HG02610 (cell line): ENCODE results near the gene LRBA.

Source experiments
- ATAC-seq: cut with Tn5 transposase; IDR thresholded peaks from one replicate; pipeline ENCODE4 v1.9.1; 2021; ENCODE audit warnings: mild to moderate bottlenecking, moderate library complexity; ENCODE audit not compliant: unreplicated experiment

Gene LRBA

GRCh38 chr4:150345207-150345744 is 669.8 kb downstream of the LRBA start:
- ATAC-seq = no peak

DNA sequence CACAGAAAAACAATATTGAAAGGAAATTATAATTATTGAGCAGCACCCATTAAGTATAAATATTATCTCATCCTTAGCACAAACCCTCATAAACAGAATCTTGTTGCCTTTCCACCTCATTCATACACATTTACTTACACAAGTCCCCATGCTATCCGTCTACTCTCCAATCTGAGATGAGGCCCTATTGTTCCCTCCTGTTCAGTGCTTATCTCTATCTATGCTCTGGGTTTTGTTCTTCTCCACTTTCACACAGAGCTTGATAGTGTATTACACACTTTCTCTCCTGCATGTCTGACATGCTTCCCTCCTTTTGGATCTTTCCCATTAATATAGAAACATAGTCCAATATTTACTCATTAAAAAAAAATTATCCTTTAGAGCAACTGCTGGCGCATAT is 671.3 kb downstream of the LRBA start:
- no peak for ATAC-seq

- ATAC-seq = no peak
Measured at GRCh38 chr4:150342945-150343344, 672.1 kb downstream of the LRBA start.

GRCh38 chr4:150337734-150338133 is 677.4 kb downstream of the LRBA start:
- no peak for ATAC-seq

DNA sequence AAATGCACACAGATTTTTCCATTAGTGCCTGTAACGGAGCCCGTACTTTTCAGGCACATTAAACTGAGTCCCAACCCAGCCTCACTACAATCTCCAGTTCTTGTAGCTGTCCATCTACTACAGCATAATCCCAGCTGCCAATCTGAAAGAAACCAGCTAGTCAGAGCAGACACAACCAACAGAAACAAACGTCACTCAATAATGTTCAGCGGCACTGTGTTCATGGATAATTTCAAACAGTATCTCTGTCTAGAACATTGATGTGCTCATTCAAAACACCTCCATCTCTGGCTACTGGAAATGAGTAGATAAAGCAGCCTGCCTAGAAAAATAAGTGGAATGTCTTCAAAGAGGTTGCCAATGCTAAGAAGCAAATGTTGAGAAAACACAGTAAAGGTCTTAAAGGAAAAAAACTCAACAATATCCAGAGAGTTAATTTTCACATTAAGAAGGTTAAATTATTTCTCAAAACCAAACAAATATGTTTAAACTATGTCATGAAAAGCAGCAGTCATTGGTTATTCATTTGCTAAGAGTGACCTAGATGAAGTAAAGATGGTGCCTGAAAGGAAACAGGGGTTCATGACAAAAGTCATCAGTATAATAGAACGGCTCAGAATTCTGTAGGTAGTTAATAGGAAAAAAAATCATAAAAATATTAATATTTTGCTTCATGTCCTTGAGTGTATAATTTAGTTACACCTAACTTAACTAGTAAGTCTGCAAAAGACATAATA is 678.2 kb downstream of the LRBA start:
- no peak for ATAC-seq

DNA sequence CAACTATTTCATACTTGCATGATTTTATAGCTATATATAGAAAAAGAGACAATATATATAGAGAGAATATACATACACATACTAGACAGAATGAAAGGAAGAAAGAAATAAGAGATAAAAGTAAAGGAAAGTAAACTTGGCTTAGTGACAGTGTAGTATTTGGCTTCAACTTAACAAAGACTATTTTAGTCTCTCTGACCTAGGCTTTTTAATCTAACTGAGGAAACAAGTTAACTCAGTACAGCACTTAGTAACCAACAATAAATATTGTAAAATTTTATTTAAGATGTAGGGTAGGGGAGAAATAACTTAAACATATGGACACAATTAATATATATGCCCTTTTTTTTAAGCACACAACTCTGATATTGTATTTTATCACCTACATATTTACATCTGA is 682.1 kb downstream of the LRBA start:
- no peak for ATAC-seq

DNA sequence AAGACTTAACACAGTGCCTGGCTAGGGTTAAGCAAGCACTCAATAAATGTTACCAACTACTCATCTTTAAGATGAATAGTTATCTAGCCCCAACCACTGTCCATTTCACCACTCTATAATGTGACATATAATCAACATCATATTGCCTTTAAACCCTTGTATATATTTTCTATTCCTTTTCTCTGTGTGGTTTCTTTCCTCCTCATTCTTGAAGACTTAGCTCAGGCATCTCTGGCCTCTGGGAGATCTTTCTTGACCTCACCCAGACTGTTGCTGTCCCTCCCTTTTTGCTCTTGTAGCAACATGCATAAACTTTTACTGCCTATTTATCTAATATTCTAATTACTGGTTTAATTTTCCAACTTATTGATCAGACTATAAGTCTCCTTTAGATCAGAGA is 683.0 kb downstream of the LRBA start:
- ATAC-seq = no peak

- ATAC-seq = no peak
Measured at GRCh38 chr4:150329373-150329772, 685.7 kb downstream of the LRBA start.

- ATAC-seq = no peak
Measured at GRCh38 chr4:150328496-150328895, 686.6 kb downstream of the LRBA start.

GRCh38 chr4:150327262-150327780 is 687.8 kb downstream of the LRBA start:
- ATAC-seq = no peak

GRCh38 chr4:150325872-150326271 is 689.2 kb downstream of the LRBA start:
- ATAC-seq = peak; percentile 73

GRCh38 chr4:150323406-150324325 is 691.4 kb downstream of the LRBA start:
- no peak for ATAC-seq

GRCh38 chr4:150322646-150323045 is 692.4 kb downstream of the LRBA start:
- ATAC-seq = no peak

- ATAC-seq = no peak
Measured at GRCh38 chr4:150321113-150321512, 694.0 kb downstream of the LRBA start.

DNA sequence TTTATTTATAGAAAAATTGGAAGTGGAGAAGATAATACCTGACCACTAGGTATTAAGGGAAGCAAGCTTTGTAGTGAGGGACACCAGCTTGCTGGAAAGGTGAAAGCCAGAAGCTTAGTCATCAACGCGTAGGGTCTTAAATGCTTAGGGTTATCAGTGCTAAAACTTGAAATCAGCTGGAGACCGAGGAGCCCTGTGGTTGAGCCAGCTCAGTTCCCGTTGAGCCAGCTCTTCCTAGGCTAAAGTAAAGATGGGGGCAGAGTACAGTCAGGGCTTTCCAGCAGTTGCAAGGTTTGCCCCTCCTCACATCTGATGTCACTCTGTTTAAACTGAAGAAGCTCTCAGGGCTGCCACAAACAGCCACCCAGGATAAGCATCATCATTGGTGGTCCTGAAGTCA is 696.1 kb downstream of the LRBA start:
- no peak for ATAC-seq

DNA sequence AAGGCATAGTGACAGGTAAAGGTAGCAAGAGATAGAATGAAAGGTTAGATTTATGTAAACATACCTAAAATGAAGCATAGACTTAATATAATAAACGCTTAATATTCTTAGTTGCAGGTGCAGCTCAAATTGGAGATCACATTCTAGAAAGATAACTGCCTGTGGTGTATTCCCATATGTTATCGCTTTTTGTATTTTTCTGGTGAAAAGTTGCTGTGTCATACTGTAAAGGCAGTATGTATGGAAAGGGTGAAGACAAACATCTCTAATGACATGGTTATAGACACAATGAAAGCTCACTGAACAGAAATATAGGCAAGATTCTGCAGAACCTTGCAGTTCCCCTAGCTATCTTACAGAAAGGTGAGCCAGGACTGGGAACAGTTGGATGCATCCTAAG is 696.6 kb downstream of the LRBA start:
- ATAC-seq = no peak

DNA sequence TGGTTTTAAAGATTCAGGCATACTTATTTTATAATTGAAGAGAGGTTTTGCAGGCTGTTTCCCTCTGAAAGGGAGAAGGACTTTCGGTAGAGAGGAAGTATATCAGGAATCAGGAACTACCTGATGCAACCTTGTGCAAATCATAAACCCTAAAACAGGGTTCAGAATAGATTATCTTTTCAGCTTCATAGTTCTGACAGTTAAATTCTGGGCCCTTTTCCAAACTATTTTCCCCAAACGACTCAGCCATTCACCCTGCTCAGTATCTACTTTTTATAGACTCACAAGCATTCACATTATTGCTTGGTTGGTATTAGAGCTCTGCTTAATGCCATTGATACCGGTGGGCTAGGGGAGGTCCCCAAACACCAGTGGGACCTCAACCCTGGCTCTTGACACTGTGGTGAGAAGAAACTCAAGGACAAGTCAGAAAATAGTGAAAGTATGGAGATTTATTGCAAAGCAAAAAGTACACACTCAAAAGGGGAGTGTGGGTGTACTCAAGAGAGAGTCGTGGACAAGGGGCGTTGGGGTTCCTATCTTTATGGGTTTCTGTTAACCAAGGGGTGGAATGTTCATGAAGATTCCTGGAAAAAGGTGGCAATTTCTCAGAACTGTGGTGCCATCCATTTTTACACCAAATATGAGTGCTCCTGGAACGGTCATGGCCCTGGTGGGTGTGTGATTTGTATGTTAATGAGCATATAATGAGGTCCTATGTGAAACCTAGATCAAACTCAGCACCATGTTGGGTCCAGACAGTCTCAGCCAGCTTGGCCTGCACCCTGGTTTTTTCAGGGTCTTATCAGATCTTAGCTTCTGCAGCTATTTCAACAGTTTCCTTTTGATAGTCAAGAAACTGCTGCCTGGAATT is 698.5 kb downstream of the LRBA start:
- ATAC-seq = no peak

GRCh38 chr4:150315691-150316090 is 699.4 kb downstream of the LRBA start:
- no peak for ATAC-seq

DNA sequence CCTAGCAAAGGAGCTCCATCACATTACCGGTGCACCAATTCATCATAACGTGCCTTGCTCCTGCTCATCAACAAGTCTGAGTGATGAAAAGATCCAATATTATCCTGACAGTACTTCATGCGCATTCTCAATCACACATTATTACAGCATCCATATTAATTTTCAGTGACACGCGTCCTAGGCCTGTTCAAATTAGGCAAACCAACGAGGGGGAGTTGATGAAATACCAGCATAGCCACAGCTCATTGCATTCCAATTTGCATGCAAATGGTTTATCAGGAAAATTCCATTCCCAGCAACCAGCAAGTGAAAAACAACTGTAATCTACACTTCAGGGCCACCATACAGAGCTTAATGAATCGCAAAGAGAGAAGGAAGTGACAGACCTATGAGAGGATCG is 699.9 kb downstream of the LRBA start:
- no peak for ATAC-seq

GRCh38 chr4:150314031-150314430 is 701.1 kb downstream of the LRBA start:
- no peak for ATAC-seq
